Prostate gland (tissue), 2 donors: Measurements from ENCODE around the gene CTF1.
"Not testable (repeated sequence)": the region's sequence is repeated elsewhere in the genome, so short reads cannot be mapped to it uniquely, and the experiment has no call there.

Source experiments
- CTCF ChIP-seq, 4 experiments: fragments of 200-600 bp in 2 of 4; fragments of 450-650 bp in 2 of 4; sonication (generic) in 2 of 4; IDR thresholded peaks; 1 replicate in 3 of 4; 2 replicates in 1 of 4; pipeline ENCODE4 v1.5.1; 2016 to 2019; ENCODE audit warnings: antibody characterized with exemption in 4 of 4, mild to moderate bottlenecking in 2 of 4, moderate library complexity in 2 of 4
- POLR2A ChIP-seq: fragments of 450-650 bp; IDR thresholded peaks from one replicate; pipeline ENCODE4 v1.6.1; 2016; ENCODE audit warnings: antibody characterized with exemption, mild to moderate bottlenecking
- POLR2AphosphoS5 ChIP-seq: sonication (generic); formaldehyde crosslinking; IDR thresholded peaks from one replicate; pipeline ENCODE4 v1.6.1; 2017; ENCODE audit warnings: antibody characterized with exemption

- not testable (repeated sequence) for TF ChIP-seq POLR2A; CTCF (IDR thresholded peaks at IDR 0.05); POLR2AphosphoS5
These were observed 33.2 kb upstream of the CTF1 start for GRCh38 chr16:30863178-30863577.
